Mucosa of descending colon (tissue), 3 donors: ENCODE results near the gene PBRM1. TPM values are rescaled to one million over a fixed set of nuclear protein-coding genes. Genes with fewer than 3 reads are reported as not detected.

Source experiments
- ATAC-seq: fragments of 200-7000 bp; cut with Tn5 transposase; one replicate; pipeline ENCODE4 v1.9.1; 2020; ENCODE audit warnings: mild to moderate bottlenecking, moderate library complexity
- DNase-seq, 3 donors: peaks; one replicate each; pipeline ENCODE4 v3.0.0-alpha.2; 2020
- H3K36me3 ChIP-seq: fragments of 200-600 bp; one replicate; pipeline ENCODE4 v1.8.0; 2021; ENCODE audit warnings: low read depth, mild to moderate bottlenecking
- H3K4me1 ChIP-seq: fragments of 200-600 bp; one replicate; pipeline ENCODE4 v1.8.0; 2021; ENCODE audit warnings: low read depth, mild to moderate bottlenecking
- H3K4me3 ChIP-seq: fragments of 200-600 bp; one replicate; pipeline ENCODE4 v1.8.0; 2021; ENCODE audit warnings: mild to moderate bottlenecking
- H3K9me3 ChIP-seq: fragments of 200-600 bp; one replicate; pipeline ENCODE4 v1.8.0; 2021; ENCODE audit warnings: mild to moderate bottlenecking
- CTCF ChIP-seq: fragments of 200-600 bp; IDR thresholded peaks from one replicate; pipeline ENCODE4 v1.8.0; 2022; ENCODE audit warnings: antibody characterized with exemption, mild to moderate bottlenecking
- intact Hi-C, 2 donors: fragments of 100-400 bp; cut with DNase I in 1 of 2; cut with micrococcal nuclease in 1 of 2; formaldehyde crosslinking; loops; one replicate each; pipeline versions ENCODE4 v1.11.0 to v1.11.1; 2022; cut with DNase I, micrococcal nuclease
- total RNA-seq, 3 donors: library from RNA; stranded (reverse); fragmentation: NEBNext Ultra II Directional in 2 of 3; extraction: Animal tissue kit (Norgen Biotek cat#: 25700) in 2 of 3; gene quantifications; one replicate each; pipeline versions ENCODE4 v1.2.1 to v1.2.4, GENCODE V29; 2021 to 2023
- donor health status: DM: no; HTN: no; CAD: no; lungs with moderate emphysema.
- donor health status: DM: no; HTN: no; CAD: no.
- donor health status: DM: no; HTN: yes; CAD: no.

PBRM1 gene
- total RNA-seq, 3 donors from 2014 or later, result 48.5 to 86.1 (median 56.8) TPM

GRCh38 chr3:52719618-52720017, 33.9 kb upstream of the PBRM1 start:
- intact Hi-C loops, result no loop called here
- no peak for DNase-seq
- Histone ChIP-seq H3K9me3 (no peaks in the 10 kb centered on the region), H3K4me1 (no peaks in the 10 kb centered on the region), H3K4me3 (no peak overlapping the region), H3K36me3 (no peaks in the 10 kb centered on the region)
- no peak for ATAC-seq
- no peak for TF ChIP-seq CTCF

GRCh38 chr3:52715714-52716305, 30.1 kb upstream of the PBRM1 start:
- DNase-seq (no peak), ATAC-seq (no peak)
- no peak overlapping the region for H3K4me3 ChIP-seq
- intact Hi-C loops, result no loop called here
- TF ChIP-seq CTCF, result no peak
- peaks cover 5% of the 10 kb centered on the region for H3K4me1 ChIP-seq
- H3K36me3 ChIP-seq, result no peaks in the 10 kb centered on the region
- H3K9me3 ChIP-seq, result no peaks in the 10 kb centered on the region

GRCh38 chr3:52714335-52715302, 28.9 kb upstream of the PBRM1 start:
- ATAC-seq (peak; percentile 97), DNase-seq (peak; percentile 69 to 81 (median 72))
- Histone ChIP-seq H3K9me3 (no peaks in the 10 kb centered on the region), H3K36me3 (no peaks in the 10 kb centered on the region), H3K4me1 (peaks cover 5% of the 10 kb centered on the region), H3K4me3 (no peak overlapping the region)
- intact Hi-C loops, result no loop called here
- no peak for TF ChIP-seq CTCF

- Histone ChIP-seq H3K4me3 (no peak overlapping the region), H3K9me3 (no peaks in the 10 kb centered on the region), H3K36me3 (no peaks in the 10 kb centered on the region), H3K4me1 (peaks cover 5% of the 10 kb centered on the region)
- intact Hi-C loops, result no loop called here
- ATAC-seq (peak; percentile 41), DNase-seq (peak in 1 of 3 donors; percentile 21)
- TF ChIP-seq CTCF, result no peak
Measured at GRCh38 chr3:52712291-52713212, 26.8 kb upstream of the PBRM1 start.

- Histone ChIP-seq H3K4me3 (no peak overlapping the region), H3K9me3 (no peaks in the 10 kb centered on the region), H3K4me1 (peaks cover 13% of the 10 kb centered on the region), H3K36me3 (no peaks in the 10 kb centered on the region)
- TF ChIP-seq CTCF, result no peak
- ATAC-seq, result no peak
- intact Hi-C loops, result no loop called here
- no peak for DNase-seq
Measured at GRCh38 chr3:52710512-52710911, 24.8 kb upstream of the PBRM1 start.
